ENCODE results near the gene LSM6. TPM values are rescaled to one million over a fixed set of nuclear protein-coding genes. Genes with fewer than 3 reads are reported as not detected.

LSM6 gene
- polyA plus RNA-seq, 2 of the 4 experiments (the other 2 are of a cell fraction), result 25.3 to 57.8 TPM

GRCh38 chr4:146202665-146203064 lies 27.1 kb downstream of the LSM6 start (continued):
- TF ChIP-seq ZNF302 (CRISPR knock-in tag; IDR thresholded peaks at IDR 0.05) (no peak), MAZ (IDR thresholded peaks at IDR 0.05; ENCODE audit: borderline replicate concordance, low read depth, low read length) (no peak), SMC3 (IDR thresholded peaks at IDR 0.05) (no peak), RCOR1 (IDR thresholded peaks at IDR 0.05; ENCODE audit: low read depth, low read length) (no peak), HOXA7 (CRISPR knock-in tag; IDR thresholded peaks at IDR 0.05) (no peak)

GRCh38 chr4:146207410-146207809 lies 31.9 kb downstream of the LSM6 start:
- no peak for DNase-seq (ENCODE audit: low read depth in 1 of 2, low spot score in 1 of 2)
- TF ChIP-seq KDM1A (IDR thresholded peaks at IDR 0.05; ENCODE audit: low read depth) (no peak), ESRRA (IDR thresholded peaks at IDR 0.05; ENCODE audit: borderline replicate concordance, low read length) (no peak), MAFK (IDR thresholded peaks at IDR 0.05; ENCODE audit: partially characterized antibody) (no peak), BHLHE40 (IDR thresholded peaks at IDR 0.05; ENCODE audit: low read depth, low read length) (no peak), CHD2 (IDR thresholded peaks at IDR 0.05; ENCODE audit: low read length, partially characterized antibody) (no peak), CEBPB (IDR thresholded peaks at IDR 0.05) (no peak), RCOR1 (IDR thresholded peaks at IDR 0.05; ENCODE audit: low read depth, low read length) (no peak), RFX5 (IDR thresholded peaks at IDR 0.05) (no peak), CBX2 (IDR thresholded peaks at IDR 0.05; ENCODE audit: borderline replicate concordance, low read depth) (no peak), EHMT2 (IDR thresholded peaks at IDR 0.05; ENCODE audit: low read depth) (no peak), POLR2A (IDR thresholded peaks at IDR 0.05; ENCODE audit: low read length) (no peak), PHF8 (IDR thresholded peaks at IDR 0.05; ENCODE audit: borderline replicate concordance, low read depth) (no peak), HMGXB4 (CRISPR knock-in tag; IDR thresholded peaks at IDR 0.05; ENCODE audit: borderline replicate concordance) (no peak), EHF (CRISPR knock-in tag; IDR thresholded peaks at IDR 0.05) (no peak), MYC (IDR thresholded peaks at IDR 0.05; ENCODE audit: borderline replicate concordance, low read length) (no peak), RARB (CRISPR knock-in tag; IDR thresholded peaks at IDR 0.05) (no peak), MAX (IDR thresholded peaks at IDR 0.05) (no peak), NFE2L2 (conservative IDR thresholded peaks at IDR 0.05; ENCODE audit: low read length) (no peak), ZNF302 (CRISPR knock-in tag; IDR thresholded peaks at IDR 0.05) (no peak), USF2 (IDR thresholded peaks at IDR 0.05) (no peak)
- WGBS (ENCODE audit: missing lambda C conversion rate), result 45% methylated on average over 5 of the region's 5 CpGs
- POLR2A ChIA-PET, result no interaction called here
- ATAC-seq, result no peak
- H3K4me1 ChIP-seq, result no peaks in the 10 kb centered on the region
- CTCF ChIA-PET, result interaction anchor here (1.3 kb wide), 1 partner anchor 10 kb away, joined by 3 read pairs; no protein-coding TSS in a partner anchor
- no peaks in the 10 kb centered on the region for H3K9me3 ChIP-seq
- no peak overlapping the region for H3K4me3 ChIP-seq
- FAIRE-seq, result no peak
- H3K4me2 ChIP-seq, result no peak overlapping the region
- H3K27ac ChIP-seq, result no peak overlapping the region

GRCh38 chr4:146210890-146211289 lies 35.4 kb downstream of the LSM6 start:
- CTCF ChIA-PET, result no interaction called here
- Histone ChIP-seq H3K4me2 (no peak overlapping the region), H3K27ac (no peak overlapping the region), H3K4me3 (no peak overlapping the region), H3K4me1 (no peaks in the 10 kb centered on the region), H3K9me3 (no peaks in the 10 kb centered on the region)
- TF ChIP-seq CTCF (IDR thresholded peaks at IDR 0.05) (no peak), FOSL2 (IDR thresholded peaks at IDR 0.05) (no peak), FOSL2 (CRISPR knock-in tag; IDR thresholded peaks at IDR 0.05) (no peak), TP53 (CRISPR knock-in tag; IDR thresholded peaks at IDR 0.05) (no peak), PBX3 (IDR thresholded peaks at IDR 0.05) (no peak), ESRRA (IDR thresholded peaks at IDR 0.05; ENCODE audit: borderline replicate concordance, low read length) (no peak), EHMT2 (IDR thresholded peaks at IDR 0.05; ENCODE audit: low read depth) (no peak), HOXB13 (CRISPR knock-in tag; IDR thresholded peaks at IDR 0.05; ENCODE audit: low read depth) (no peak), HEYL (CRISPR knock-in tag; IDR thresholded peaks at IDR 0.05) (no peak)
- 59% methylated on average over 2 of the region's 2 CpGs for WGBS (ENCODE audit: missing lambda C conversion rate)
- no peak for ATAC-seq
- POLR2A ChIA-PET, result no interaction called here
- no peak for DNase-seq (ENCODE audit: low read depth in 1 of 2, low spot score in 1 of 2)
- FAIRE-seq, result no peak

Data from A549 (cell line).